Duodenal mucosa (tissue), 2 donors: ENCODE measurements around the gene DNAJC1.
A peak's percentile ranks its signal among the peaks of the same experiment; 100 is the strongest.
"Not testable (repeated sequence)": the region's sequence is repeated elsewhere in the genome, so short reads cannot be mapped to it uniquely, and the experiment has no call there.

Experiments
- H3K27ac ChIP-seq: one replicate; pipeline ENCODE4 v1.7.0; 2013; ENCODE audit warnings: low read depth, low read length
- H3K27me3 ChIP-seq, 2 donors: one replicate each; pipeline ENCODE4 v1.7.0; 2013; ENCODE audit warnings: low read length in 2 of 2, control low read depth in 1 of 2; ENCODE audit not compliant: insufficient read depth in 2 of 2, control insufficient read depth in 1 of 2
- H3K36me3 ChIP-seq, 2 donors: one replicate each; pipeline ENCODE4 v1.7.0; 2013; ENCODE audit warnings: low read length in 2 of 2, control low read depth in 1 of 2; ENCODE audit not compliant: insufficient read depth in 2 of 2, control insufficient read depth in 1 of 2
- H3K4me1 ChIP-seq, 2 donors: one replicate each; pipeline ENCODE4 v1.7.0; 2013; ENCODE audit warnings: low read length in 2 of 2, control low read depth in 1 of 2; ENCODE audit not compliant: insufficient read depth in 2 of 2, control insufficient read depth in 1 of 2
- H3K4me3 ChIP-seq, 2 donors: one replicate each; pipeline ENCODE4 v1.7.0; 2013; ENCODE audit warnings: low read length in 2 of 2, low read depth in 1 of 2
- H3K9ac ChIP-seq, 2 donors: one replicate each; pipeline ENCODE4 v1.7.0; 2013; ENCODE audit warnings: low read length in 2 of 2, low read depth in 1 of 2
- H3K9me3 ChIP-seq, 2 donors: one replicate each; pipeline ENCODE4 v1.7.0; 2013; ENCODE audit warnings: low read length in 2 of 2, control low read depth in 1 of 2; ENCODE audit not compliant: control insufficient read depth in 1 of 2

DNAJC1 gene

DNA sequence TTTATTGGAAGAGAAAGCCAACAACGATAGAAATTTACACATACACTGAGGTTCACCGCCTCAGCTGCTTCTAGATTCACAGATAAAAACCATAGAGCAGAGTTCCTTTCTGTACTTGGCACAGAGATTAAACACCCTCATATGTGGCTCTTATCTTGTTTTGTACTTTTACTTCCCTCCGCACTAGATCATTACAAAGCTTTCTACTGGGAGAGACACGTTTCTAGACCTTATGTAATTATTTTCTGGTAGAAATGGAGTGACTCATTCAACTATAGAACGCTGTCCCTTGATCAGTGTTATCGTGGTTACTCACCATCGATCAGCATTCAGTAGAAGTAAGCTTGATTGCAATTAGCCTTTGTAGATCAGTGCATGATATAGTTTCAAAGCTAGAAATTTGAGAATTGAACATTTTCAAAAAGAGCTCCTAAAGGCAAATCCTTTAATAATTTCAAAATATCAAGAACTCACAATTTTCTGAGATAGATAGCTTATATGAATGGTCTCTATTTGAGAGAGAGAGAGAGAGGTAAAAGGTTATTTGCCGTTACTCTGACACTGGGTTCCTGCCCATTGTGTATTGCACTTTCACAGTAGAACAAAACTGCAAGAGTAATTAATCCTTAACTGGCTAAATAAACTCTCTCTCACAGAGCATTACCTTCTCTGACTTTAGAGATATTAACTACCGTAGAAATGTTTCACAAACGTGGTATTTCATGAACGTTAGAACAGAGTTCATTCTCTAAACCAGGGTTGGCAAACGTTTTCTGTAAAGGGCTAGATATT is 26.1 kb upstream of the DNAJC1 start:
- peaks cover 0 to 4% of the 10 kb centered on the region in 2 donors for H3K4me1 ChIP-seq
- H3K27me3 ChIP-seq: no peaks in the 10 kb centered on the region
- H3K36me3 ChIP-seq: no peaks in the 10 kb centered on the region
- H3K9ac ChIP-seq: no peak overlapping the region
- no peak overlapping the region for H3K4me3 ChIP-seq
- no peaks in the 10 kb centered on the region for H3K9me3 ChIP-seq
- no peak overlapping the region for H3K27ac ChIP-seq

- Histone ChIP-seq H3K4me1 (peaks cover 1 to 6% of the 10 kb centered on the region in 2 donors), H3K36me3 (no peaks in the 10 kb centered on the region), H3K27me3 (no peaks in the 10 kb centered on the region), H3K4me3 (no peak overlapping the region), H3K9ac (no peak overlapping the region), H3K9me3 (no peaks in the 10 kb centered on the region), H3K27ac (no peak overlapping the region)
Observed at GRCh38 chr10:22027364-22028238, 24.1 kb upstream of the DNAJC1 start.

DNA sequence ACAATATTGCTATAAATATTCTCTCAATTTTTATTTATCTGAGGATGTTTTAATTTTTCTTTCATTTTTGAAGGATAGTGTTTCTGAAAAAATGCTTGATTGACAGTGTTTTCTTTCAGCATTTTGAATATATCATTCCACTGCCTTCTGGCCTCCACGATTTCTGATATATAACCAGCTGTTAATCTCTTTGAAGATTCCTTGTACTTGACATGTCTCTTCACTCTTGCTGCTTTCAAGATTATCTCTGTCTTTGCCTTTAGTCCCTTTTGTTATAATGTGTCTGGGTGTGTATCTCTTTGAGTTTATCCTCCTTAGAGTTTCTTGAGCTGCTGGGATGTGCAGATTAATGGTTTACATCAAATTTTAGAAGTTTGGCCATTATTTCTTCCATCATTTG is 22.8 kb upstream of the DNAJC1 start:
- H3K27ac ChIP-seq: no peak overlapping the region
- H3K9ac ChIP-seq: no peak overlapping the region
- H3K4me3 ChIP-seq: no peak overlapping the region
- H3K36me3 ChIP-seq: no peaks in the 10 kb centered on the region
- H3K4me1 ChIP-seq: peaks cover 7 to 12% of the 10 kb centered on the region in 2 donors
- no peaks in the 10 kb centered on the region for H3K9me3 ChIP-seq
- H3K27me3 ChIP-seq: no peaks in the 10 kb centered on the region

DNA sequence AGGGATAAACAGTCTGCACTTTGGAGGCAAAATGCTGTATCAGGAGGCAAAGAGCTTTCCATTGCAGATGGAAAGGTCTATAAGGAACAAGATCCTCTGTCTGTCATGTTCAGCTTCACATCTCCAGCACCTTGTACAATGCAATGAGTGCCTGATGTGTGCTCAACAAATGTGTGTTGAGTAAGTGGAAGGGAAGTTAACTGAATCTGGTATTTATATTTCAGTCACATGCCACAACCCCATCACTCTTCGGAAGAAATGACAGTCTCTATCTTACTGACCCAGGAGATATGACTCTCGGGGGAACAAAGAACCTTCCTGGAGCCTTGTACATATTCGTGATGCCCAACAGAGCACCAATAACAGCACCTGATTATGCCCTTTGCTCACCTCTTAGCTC is 20.0 kb upstream of the DNAJC1 start:
- no peak overlapping the region for H3K4me3 ChIP-seq
- no peaks in the 10 kb centered on the region for H3K36me3 ChIP-seq
- no peak overlapping the region for H3K27ac ChIP-seq
- peaks cover 7 to 8% of the 10 kb centered on the region in 2 donors for H3K4me1 ChIP-seq
- no peaks in the 10 kb centered on the region for H3K9me3 ChIP-seq
- no peaks in the 10 kb centered on the region for H3K27me3 ChIP-seq
- no peak overlapping the region for H3K9ac ChIP-seq

DNA sequence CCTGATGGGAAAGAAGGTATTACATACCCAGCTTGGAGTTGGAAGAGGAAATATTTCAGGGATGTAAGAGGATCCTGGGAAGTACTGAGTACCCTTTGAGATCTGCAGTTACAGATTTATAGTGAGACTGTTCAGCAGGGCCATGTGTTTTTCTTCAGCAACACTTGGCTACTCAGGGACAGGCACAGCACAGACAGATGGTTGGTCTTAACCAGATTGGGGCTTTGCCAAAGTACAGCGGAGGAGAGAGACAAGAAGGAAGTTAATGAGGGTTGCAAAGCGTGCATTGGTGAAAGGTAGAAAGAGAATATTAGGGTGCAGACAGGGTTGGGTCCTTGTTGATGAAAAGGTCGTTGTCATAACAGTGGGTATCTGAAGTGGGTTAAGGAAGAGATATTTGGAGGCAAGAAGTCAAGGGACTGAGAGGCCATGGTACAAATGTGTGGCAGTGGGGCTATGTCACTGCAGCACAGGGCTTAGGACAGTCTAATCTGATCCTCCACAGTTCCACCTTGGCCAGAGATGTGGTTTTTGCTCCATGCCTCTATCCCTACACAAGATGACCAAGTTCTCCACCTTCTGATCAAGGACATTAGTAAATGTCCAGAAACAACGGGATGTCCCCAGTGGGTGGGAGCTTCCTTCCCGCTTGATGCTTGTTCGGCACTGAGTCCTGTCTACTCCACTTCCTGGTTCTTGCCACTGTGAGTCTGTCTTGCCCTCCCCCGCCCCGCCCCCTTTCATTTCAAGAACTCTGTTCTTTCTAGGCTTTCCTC is 18.9 kb upstream of the DNAJC1 start:
- Histone ChIP-seq H3K9me3 (no peaks in the 10 kb centered on the region), H3K4me1 (peaks cover 8 to 10% of the 10 kb centered on the region in 2 donors), H3K36me3 (no peaks in the 10 kb centered on the region), H3K27me3 (no peaks in the 10 kb centered on the region), H3K9ac (no peak overlapping the region), H3K27ac (no peak overlapping the region), H3K4me3 (peak overlapping the region; percentile 56 to 65)

- H3K27ac ChIP-seq, H3K4me3 ChIP-seq: not testable (repeated sequence)
Observed at GRCh38 chr10:22021144-22021543, 17.6 kb upstream of the DNAJC1 start.

DNA sequence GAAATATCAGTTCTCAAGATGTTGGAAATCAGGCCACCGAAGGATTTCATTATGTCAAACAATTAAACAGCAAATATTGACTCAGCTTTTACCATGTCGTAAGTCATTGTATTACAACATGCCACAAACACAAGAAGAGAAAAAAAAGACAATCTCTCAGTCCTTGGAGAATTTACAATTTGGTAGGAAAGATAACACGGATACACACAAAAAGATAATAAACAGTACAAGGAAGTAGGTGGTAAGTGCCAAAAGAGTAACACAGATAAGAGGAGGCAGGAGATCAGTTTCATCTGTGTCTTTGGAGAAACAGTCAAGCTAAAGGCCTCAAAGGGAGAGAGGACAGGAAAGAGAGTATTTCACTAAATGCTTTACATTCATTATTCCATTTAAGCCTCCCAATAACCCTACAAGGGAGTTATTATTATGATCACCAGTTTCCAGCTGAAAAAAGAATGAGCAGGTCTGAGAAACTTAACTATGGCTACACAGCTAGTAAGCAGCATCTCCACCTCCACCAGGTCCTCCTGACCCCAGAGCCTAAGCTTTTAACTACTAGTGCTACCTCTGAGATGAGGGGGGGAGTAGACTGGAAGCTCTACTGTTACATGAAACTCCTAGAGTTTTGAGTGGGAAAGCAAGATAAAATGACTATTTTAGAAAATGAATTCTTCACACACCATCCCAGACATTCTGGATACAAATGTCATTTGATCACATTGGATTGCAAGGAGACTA is 13.9 kb upstream of the DNAJC1 start:
- Histone ChIP-seq H3K4me1 (peaks cover 5 to 10% of the 10 kb centered on the region in 2 donors), H3K9me3 (no peaks in the 10 kb centered on the region), H3K27ac (no peak overlapping the region), H3K4me3 (no peak overlapping the region), H3K27me3 (no peaks in the 10 kb centered on the region), H3K9ac (no peak overlapping the region), H3K36me3 (no peaks in the 10 kb centered on the region)

More at GRCh38 chr10:22021144-22021543, 17.6 kb upstream of the DNAJC1 start:
- H3K9ac ChIP-seq, H3K9me3 ChIP-seq, H3K36me3 ChIP-seq, H3K27me3 ChIP-seq: not testable (repeated sequence)
- peaks cover 8 to 13% of the 10 kb centered on the region in 2 donors for H3K4me1 ChIP-seq

GRCh38 chr10:22016046-22016705 is 12.6 kb upstream of the DNAJC1 start:
- Histone ChIP-seq H3K36me3 (no peaks in the 10 kb centered on the region), H3K9ac (no peak overlapping the region), H3K4me1 (peaks cover 0 to 6% of the 10 kb centered on the region in 2 donors), H3K27me3 (no peaks in the 10 kb centered on the region), H3K9me3 (no peaks in the 10 kb centered on the region), H3K4me3 (no peak overlapping the region), H3K27ac (no peak overlapping the region)

DNA sequence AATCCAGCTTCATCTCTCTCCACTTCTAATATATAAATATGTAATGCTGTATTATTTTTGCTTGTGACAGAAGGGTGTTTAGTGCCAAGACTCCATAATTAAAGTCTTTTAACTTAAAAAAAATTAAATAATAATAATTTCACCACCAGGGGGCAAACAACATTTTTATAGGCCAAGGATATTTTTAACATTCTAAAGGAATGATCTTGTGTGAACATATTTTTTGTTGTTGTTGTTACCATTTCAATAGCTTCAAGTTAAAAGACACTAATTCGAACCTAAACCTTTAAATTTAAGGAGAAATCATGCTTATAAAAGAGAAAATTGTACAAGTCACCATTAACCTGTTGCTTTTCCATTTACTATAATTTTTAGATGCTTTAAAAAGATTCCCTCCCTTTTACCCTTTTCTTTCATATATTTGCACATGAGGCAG is 7.5 kb upstream of the DNAJC1 start:
- Histone ChIP-seq H3K4me3 (no peak overlapping the region), H3K36me3 (no peaks in the 10 kb centered on the region), H3K4me1 (no peaks in the 10 kb centered on the region), H3K27ac (no peak overlapping the region), H3K9ac (no peak overlapping the region), H3K27me3 (no peaks in the 10 kb centered on the region), H3K9me3 (no peaks in the 10 kb centered on the region)
